Large intestine (tissue), 3 donors: Measurements from ENCODE around the gene TSPAN33. TPM values are rescaled to one million over a fixed set of nuclear protein-coding genes. Genes with fewer than 3 reads are reported as not detected.
"Not testable (repeated sequence)": the region's sequence is repeated elsewhere in the genome, so short reads cannot be mapped to it uniquely, and the experiment has no call there.

Source experiments
- DNase-seq, 2 donors: peaks; one replicate each; pipeline versions ENCODE4 v3.0.0 to v3.0.0-alpha.2; 2013
- H3K27ac ChIP-seq: one replicate; pipeline ENCODE4 v1.5.1; 2013; ENCODE audit warnings: low read length
- H3K27me3 ChIP-seq: 2 replicates; pipeline ENCODE4 v1.6.1; 2013; ENCODE audit warnings: low read length; ENCODE audit not compliant: control insufficient read depth, insufficient read depth
- H3K36me3 ChIP-seq: 2 replicates; pipeline ENCODE4 v1.6.1; 2013; ENCODE audit warnings: low read length; ENCODE audit not compliant: control insufficient read depth, insufficient read depth
- H3K4me1 ChIP-seq: one replicate; pipeline ENCODE4 v1.6.1; 2013; ENCODE audit warnings: low read length; ENCODE audit not compliant: control insufficient read depth, insufficient read depth
- H3K4me3 ChIP-seq: one replicate; pipeline ENCODE4 v1.5.1; 2013; ENCODE audit warnings: low read length
- H3K9me3 ChIP-seq: one replicate; pipeline ENCODE4 v1.6.1; 2013; ENCODE audit warnings: mild to moderate bottlenecking, low read depth, low read length, moderate library complexity; ENCODE audit not compliant: control insufficient read depth
- WGBS: methylation state at CpG from one replicate; pipeline ENCODE4 v1.1.5; 2013; ENCODE audit warnings: low lambda C conversion rate; ENCODE audit not compliant: insufficient coverage; 5-methylcytosine and 5-hydroxymethylcytosine counted together
- polyA plus RNA-seq: library from polyadenylated mRNA; unstranded; fragments of 120-200 nt; gene quantifications from one replicate; pipeline ENCODE4 v1.2.1, GENCODE V29; 2013

The TSPAN33 gene
- polyA plus RNA-seq, 1 donor: 9.6 TPM

DNA sequence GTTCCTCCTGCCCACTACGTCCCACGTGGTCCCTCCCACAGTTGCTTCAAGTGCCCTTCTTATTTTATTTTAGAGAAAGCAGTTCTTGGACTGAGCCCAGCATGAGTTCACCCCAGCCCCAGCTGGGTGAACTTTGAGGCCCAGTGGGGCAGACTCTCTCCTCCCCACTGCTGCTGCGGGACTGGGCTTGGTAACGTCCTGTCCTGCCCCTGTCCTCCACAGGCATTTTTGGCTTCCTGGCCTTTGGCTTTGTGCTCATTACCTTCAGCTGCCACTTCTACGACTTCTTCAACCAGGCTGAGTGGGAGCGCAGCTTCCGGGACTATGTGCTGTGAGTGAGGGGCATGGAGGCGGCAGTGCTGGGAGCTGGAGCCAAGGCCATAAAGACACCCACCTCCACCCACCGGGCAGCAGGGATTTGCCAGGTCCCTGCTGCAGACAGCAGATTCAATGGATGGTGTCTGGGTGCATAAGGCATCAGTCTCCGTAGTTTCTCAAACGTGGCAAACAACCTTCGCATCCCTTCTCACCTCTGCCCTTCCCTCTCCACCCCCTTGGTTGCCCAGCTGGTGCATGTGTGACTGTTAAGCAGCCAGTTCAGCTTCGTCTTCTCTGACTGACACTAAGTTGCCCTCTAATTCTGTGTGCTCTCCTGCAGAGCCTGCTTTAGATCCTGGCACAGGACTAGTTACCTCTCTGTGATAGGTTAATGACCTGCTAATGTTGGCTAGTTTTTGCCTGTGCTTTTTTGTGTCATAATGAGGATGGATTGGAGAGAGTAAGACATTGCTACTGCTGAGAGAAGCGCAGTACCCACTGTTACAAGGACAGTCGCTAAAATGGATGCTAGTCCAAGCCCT lies 64.8 kb downstream of the TSPAN33 start:
- DNase-seq: no peak
- H3K36me3 ChIP-seq: peaks cover 61% of the 10 kb centered on the region

DNA sequence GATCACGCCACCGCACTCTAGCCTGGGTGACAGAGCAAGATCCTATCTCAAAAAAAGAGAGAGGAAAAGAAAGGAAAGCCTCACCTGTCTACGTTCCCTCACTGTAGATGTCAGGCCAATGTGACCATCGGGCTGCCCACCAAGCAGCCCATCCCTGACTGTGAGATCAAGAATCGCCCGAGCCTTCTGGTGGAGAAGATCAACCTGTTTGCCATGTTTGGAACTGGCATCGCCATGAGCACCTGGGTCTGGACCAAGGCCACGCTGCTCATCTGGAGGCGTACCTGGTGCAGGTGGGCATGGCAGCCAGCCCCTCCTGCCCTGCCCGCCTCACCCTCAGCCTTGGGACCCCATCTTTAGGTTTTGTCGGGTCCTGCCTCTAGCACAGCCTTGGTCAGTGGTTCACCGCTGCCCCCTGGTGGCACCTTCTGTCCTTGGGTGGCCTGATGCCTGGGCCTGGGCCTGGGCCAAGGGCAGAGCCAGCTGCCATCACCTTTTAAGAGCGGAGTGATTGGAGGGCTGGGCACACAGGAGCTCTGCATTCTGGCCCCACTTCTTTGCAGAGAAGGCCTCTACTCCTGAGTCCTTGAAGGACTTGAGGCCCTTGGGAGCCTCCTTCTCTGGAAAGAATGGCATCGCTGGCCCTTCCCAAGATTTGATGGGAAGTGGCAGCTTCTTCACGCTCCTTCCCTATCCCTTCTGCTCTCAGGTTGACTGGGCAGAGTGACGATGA lies 65.9 kb downstream of the TSPAN33 start:
- Histone ChIP-seq H3K4me3 (no peak overlapping the region), H3K27ac (no peak overlapping the region), H3K4me1 (no peaks in the 10 kb centered on the region), H3K27me3 (no peaks in the 10 kb centered on the region), H3K36me3 (peaks cover 56% of the 10 kb centered on the region), H3K9me3 (peaks cover 1% of the 10 kb centered on the region)
- whole genome bisulfite sequencing: no CpG with 5 or more reads among the region's 16 CpGs
- no peak for DNase-seq

More for the DNA sequence above, 64.8 kb downstream of the TSPAN33 start:
- Histone ChIP-seq H3K4me1 (no peaks in the 10 kb centered on the region), H3K27ac (no peak overlapping the region), H3K27me3 (no peaks in the 10 kb centered on the region), H3K9me3 (no peaks in the 10 kb centered on the region), H3K4me3 (no peak overlapping the region)
- no CpG with 5 or more reads among the region's 15 CpGs for WGBS

DNA sequence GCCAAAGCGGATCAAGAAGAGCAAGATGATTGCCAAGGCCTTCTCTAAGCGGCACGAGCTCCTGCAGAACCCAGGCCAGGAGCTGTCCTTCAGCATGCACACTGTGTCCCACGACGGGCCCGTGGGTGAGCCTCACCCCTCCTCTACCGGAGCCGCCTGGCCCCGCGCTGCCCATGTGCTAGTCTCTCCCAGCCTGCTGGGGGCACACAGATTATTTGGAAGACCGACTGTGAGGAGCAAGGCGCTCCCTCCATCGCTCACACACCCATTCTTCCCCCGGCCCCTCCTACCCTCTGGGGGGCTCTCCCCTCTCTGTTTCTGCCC lies 66.4 kb downstream of the TSPAN33 start:
- no peak for DNase-seq
- no CpG with 5 or more reads among the region's 14 CpGs for WGBS
- Histone ChIP-seq H3K4me3 (no peak overlapping the region), H3K27ac (no peak overlapping the region), H3K36me3 (peaks cover 52% of the 10 kb centered on the region), H3K27me3 (no peaks in the 10 kb centered on the region), H3K4me1 (no peaks in the 10 kb centered on the region), H3K9me3 (peaks cover 6% of the 10 kb centered on the region)

DNA sequence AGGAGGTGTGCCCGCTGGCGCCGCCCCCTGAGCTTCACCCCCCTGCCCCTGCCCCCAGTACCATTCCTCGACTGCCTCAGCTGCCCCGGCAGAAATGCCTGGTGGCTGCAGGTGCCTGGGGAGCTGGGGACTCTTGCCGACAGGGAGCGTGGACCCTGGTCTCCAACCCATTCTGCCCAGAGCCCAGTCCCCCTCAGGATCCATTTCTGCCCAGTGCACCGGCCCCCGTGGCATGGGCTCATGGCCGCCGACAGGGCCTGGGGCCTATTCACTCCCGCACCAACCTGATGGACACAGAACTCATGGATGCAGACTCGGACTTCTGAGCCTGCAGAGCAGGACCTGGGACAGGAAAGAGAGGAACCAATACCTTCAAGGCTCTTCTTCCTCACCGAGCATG lies 67.6 kb downstream of the TSPAN33 start:
- no peak overlapping the region for H3K4me3 ChIP-seq
- no peak overlapping the region for H3K27ac ChIP-seq
- H3K4me1 ChIP-seq: no peaks in the 10 kb centered on the region
- no peak for DNase-seq
- H3K9me3 ChIP-seq: peaks cover 13% of the 10 kb centered on the region
- no peaks in the 10 kb centered on the region for H3K27me3 ChIP-seq
- H3K36me3 ChIP-seq: peaks cover 43% of the 10 kb centered on the region
- WGBS: no CpG with 5 or more reads among the region's 14 CpGs

DNA sequence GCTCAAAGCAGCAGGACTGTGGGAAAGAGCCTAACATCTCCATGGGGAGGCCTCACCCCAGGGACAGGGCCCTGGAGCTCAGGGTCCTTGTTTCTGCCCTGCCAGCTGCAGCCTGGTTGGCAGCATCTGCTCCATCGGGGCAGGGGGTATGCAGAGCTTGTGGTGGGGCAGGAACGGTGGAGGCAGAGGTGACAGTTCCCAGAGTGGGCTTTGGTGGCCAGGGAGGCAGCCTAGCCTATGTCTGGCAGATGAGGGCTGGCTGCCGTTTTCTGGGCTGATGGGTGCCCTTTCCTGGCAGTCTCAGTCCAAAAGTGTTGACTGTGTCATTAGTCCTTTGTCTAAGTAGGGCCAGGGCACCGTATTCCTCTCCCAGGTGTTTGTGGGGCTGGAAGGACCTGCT lies 68.1 kb downstream of the TSPAN33 start:
- H3K4me3 ChIP-seq: no peak overlapping the region
- DNase-seq: no peak
- peaks cover 13% of the 10 kb centered on the region for H3K9me3 ChIP-seq
- no peaks in the 10 kb centered on the region for H3K4me1 ChIP-seq
- H3K36me3 ChIP-seq: peaks cover 38% of the 10 kb centered on the region
- WGBS: no CpG with 5 or more reads among the region's 4 CpGs
- no peaks in the 10 kb centered on the region for H3K27me3 ChIP-seq
- no peak overlapping the region for H3K27ac ChIP-seq

DNA sequence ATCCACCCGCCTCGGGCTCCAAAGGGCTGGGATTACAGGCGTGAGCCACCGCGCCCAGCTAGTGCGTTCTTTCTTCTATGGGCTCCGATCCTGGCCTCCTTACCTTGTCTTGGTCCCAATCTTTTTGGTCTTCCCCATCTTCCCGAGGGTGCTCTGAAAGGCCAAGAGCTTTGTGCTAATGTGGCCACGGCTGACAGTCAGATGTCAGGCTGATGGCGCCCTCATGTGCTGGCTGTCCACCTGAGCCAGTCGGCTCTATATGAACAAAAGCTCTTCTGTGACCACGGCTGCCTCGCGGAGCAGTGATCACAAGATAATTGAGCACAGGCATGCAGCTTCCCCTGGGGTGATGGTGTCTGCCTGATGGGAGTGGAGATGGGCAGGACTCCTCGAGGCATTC lies 69.3 kb downstream of the TSPAN33 start:
- no peak overlapping the region for H3K27ac ChIP-seq
- no peak overlapping the region for H3K4me3 ChIP-seq
- peaks cover 36% of the 10 kb centered on the region for H3K36me3 ChIP-seq
- peaks cover 13% of the 10 kb centered on the region for H3K9me3 ChIP-seq
- 20% methylated on average over 1 of the region's 15 CpGs for WGBS
- no peaks in the 10 kb centered on the region for H3K4me1 ChIP-seq
- no peaks in the 10 kb centered on the region for H3K27me3 ChIP-seq
- no peak for DNase-seq

DNA sequence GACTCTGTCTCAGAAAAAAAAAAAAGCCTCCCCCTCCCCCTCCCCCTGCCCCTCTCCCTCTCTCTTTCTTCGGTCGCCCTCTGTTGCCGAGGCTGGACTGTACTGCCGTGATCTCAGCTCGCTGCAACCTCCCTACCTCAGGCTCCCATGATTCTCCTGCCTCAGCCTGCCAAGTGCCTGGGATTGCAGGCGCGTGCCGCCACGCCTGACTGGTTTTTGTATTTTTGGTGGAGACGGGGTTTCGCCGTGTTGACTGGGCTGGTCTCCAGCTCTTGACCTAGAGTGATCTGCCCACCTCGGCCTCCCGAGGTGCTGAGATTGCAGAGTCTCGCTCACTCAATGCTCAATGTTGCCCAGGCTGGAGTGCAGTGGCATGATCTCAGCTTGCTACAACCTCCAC lies 71.2 kb downstream of the TSPAN33 start:
- H3K27ac ChIP-seq, H3K4me1 ChIP-seq, DNase-seq, H3K27me3 ChIP-seq, H3K4me3 ChIP-seq: not testable (repeated sequence)
- no CpG with 5 or more reads among the region's 15 CpGs for WGBS
- Histone ChIP-seq H3K36me3 (peaks cover 21% of the 10 kb centered on the region), H3K9me3 (peaks cover 13% of the 10 kb centered on the region)

DNA sequence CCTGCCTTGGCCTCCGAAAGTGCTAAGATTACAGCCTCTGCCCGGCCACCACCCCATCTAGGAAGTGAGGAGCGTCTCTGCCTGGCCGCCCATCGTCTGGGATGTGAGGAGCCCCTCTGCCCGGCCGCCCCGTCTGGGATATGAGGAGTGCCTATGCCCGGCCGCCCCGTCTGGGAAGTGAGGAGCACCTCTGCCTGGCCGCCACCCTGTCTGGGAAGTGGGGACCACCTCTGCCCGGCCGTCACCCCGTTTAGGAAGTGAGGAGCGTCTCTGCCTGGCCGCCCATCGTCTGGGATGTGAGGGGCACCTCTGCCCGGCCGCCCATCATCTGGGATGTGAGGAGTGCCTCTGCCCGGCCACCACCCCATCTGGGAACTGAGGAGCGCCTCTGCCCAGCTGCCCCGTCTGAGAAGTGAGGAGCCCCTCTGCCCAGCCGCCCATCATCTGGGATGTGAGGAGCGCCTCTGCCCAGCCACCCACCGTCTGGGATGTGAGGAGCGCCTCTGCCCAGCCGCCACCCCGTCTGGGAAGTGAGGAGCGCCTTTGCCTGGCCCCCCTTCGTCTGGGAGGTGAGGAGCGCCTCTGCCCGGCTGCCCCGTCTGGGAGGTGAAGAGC lies 71.7 kb downstream of the TSPAN33 start:
- not testable (repeated sequence) for H3K27ac ChIP-seq, H3K4me3 ChIP-seq, H3K27me3 ChIP-seq, DNase-seq, H3K4me1 ChIP-seq
- no CpG with 5 or more reads among the region's 34 CpGs for WGBS
- Histone ChIP-seq H3K36me3 (peaks cover 16% of the 10 kb centered on the region), H3K9me3 (peaks cover 13% of the 10 kb centered on the region)

DNA sequence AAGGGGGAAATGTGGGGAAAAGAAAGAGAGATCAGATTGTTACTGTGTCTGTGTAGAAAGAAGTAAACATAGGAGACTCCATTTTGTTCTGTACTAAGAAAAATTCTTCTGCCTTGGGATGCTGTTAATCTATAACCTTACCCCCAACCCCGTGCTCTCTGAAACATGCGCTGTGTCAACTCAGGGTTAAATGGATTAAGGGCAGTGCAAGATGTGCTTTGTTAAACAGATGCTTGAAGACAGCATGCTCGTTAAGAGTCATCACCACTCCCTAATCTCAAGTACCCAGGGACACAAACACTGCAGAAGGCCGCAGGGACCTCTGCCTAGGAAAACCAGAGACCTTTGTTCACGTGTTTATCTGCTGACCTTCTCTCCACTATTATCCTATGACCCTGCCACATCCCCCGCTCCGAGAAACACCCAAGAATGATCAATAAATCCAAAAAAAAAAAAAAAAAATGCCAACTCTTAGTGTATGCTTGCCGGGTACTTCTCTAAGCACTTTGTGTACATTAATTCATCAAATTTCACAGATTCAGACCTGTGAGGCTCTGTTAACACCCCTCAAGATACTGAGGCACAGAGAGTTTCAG lies 72.4 kb downstream of the TSPAN33 start:
- peaks cover 10% of the 10 kb centered on the region for H3K36me3 ChIP-seq
- not testable (repeated sequence) for DNase-seq, H3K27ac ChIP-seq, H3K4me3 ChIP-seq, H3K4me1 ChIP-seq, H3K27me3 ChIP-seq
- H3K9me3 ChIP-seq: peaks cover 13% of the 10 kb centered on the region
- WGBS: 40% methylated on average over 2 of the region's 8 CpGs

DNA sequence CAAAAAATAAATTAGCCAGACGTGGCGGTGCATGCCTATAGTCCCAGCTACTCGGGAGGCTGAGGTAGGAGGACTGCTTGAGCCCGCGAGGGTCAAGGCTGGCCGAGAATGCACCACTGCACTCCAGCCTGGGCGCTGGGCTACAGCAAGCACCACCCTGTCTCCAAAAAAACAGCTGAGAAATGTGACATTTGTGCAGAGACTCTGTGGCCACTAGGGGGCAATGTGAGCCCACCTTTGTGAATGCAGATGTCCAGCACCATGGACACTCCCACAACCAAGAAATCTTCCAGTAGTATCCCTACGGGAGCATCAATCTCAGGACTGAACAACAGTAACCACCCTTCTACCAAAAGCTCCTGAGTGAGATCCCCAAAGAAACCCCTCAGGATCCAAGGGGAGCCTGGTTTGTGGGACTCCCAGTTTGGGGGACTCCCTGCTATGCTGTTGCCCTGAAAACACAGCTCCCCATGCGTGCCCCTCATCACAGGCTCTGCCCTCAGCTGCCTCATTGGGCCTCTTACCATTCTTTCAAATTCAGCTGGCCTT lies 74.1 kb downstream of the TSPAN33 start:
- no peaks in the 10 kb centered on the region for H3K36me3 ChIP-seq
- H3K4me1 ChIP-seq: no peaks in the 10 kb centered on the region
- no peaks in the 10 kb centered on the region for H3K27me3 ChIP-seq
- H3K27ac ChIP-seq: no peak overlapping the region
- DNase-seq: peak; percentile 67 to 75
- H3K9me3 ChIP-seq: peaks cover 13% of the 10 kb centered on the region
- H3K4me3 ChIP-seq: no peak overlapping the region
- WGBS: no CpG with 5 or more reads among the region's 9 CpGs
